Stimulated activated CD4-positive, alpha-beta T cell treated with anti-CD3 and anti-CD28 coated beads, Interleukin-1b, Interleukin-23, amount 100 ng/mL, for 24 hours (primary cell): Measurements from ENCODE around the gene DCTN4.
A peak's percentile ranks its signal among the peaks of the same experiment; 100 is the strongest.
"Not testable (repeated sequence)": the region's sequence is repeated elsewhere in the genome, so short reads cannot be mapped to it uniquely, and the experiment has no call there.

Experiments
- DNase-seq, 4 experiments: peaks; one replicate each; pipeline ENCODE4 v3.0.0-alpha.2; 2020; ENCODE audit warnings: low read depth in 4 of 4, low spot score in 1 of 4

The DCTN4 gene

GRCh38 chr5:150758531-150759333, at the start of gene DCTN4:
Gene DCTN4, minus strand, starts transcription at chr5:150759017. Its CDS starts 24 bp downstream, at chr5:150758993.
- DNase-seq = peak; percentile 83 to 91 (median 88)

- DNase-seq = no peak
These were observed 45.6 kb upstream of the DCTN4 start for GRCh38 chr5:150804388-150804787.

GRCh38 chr5:150801117-150801927, 42.5 kb upstream of the DCTN4 start:
- DNase-seq = no peak

DNA sequence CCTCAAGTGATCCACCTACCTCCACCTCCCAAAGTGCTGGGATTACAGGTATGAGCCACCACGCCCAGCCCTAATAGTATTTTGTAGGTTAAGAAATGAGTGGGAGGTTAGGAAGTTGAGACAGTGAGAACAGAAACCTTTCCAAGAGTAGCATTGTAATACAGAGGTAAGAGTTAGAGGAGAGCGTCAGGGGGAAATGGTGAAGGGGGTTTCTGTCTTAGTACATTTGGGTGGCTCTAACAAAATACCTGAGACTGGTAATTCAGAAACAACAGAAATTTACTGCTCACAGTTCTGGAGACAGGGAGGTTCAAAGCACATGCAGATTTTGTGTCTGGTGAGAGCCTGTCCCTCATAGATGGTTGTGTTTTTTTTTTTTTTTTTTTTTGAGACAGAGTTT, 38.6 kb upstream of the DCTN4 start:
- no peak for DNase-seq

GRCh38 chr5:150794927-150795326, 36.1 kb upstream of the DCTN4 start:
- no peak for DNase-seq

GRCh38 chr5:150793423-150793888, 34.6 kb upstream of the DCTN4 start:
- not testable (repeated sequence) for DNase-seq

DNA sequence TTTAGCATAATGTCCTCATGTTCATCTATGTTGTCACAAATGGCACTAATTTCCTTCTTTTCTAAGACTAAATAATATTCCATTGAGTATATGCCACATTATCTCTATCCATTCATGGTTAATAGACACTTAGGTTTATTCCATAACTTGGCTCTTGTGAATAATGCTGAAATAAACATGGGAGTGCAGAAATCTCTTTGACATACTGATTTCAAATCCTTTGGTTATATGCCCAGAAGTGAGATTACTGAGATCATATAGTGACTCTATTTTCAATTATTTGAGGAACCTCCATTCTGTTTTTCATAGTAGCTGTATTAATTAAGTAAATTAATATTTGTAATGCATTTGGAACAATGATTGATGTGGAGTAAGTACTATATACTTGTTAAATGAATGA, 32.7 kb upstream of the DCTN4 start:
- DNase-seq = no peak

DNA sequence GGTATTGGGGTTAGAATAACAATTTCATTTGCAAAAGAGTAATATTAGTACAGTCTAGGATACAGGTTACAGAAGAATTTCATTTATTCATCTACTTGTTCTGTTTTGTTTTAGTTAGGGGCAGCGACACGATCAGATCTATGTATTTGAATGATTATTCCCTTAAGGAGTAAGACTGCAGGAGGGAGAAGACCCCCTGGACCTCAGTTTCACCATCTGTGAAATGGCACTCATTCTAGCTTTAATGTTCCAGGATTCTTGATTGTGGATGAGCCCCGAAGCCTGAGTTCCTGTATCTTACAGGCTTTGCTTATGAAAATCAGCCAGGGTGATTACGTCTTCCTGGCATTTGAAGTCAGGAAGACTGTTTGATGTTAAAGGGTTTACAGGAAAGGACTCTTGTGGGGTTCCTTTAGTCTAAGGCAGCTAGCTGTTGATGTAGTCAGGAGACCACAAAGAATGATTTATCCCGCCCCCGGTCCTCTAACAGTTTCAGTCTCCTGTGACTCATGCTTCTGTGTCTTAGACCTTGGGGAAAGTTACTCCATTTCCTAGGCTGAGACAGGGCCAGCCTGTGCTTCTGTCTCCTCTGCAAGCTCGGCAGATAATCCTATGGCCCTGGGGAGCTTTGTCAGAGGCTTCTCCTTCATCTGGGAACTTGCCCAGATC, 31.3 kb upstream of the DCTN4 start:
- peak in 2 of 4 experiments; percentile 56 to 69 for DNase-seq

DNA sequence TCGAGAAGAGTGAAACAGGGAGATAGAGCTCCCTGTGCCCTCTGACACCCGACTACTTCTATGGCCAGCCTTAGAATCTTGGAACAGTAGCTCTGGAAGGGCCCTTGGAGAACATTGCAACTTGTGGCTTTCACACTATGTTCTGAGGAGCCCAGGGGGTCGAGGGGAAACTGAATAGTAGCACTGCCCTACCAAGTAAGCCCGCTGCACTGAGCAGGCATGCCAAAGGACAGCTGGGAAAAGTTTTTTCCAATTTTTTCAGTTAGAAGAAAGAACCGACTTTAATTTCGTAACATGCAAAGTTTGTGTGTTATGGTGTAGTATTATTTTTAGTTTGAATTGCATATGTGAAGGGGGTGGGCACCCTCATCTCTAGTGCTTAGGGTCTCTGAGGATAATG, 30.6 kb upstream of the DCTN4 start:
- DNase-seq = no peak

DNA sequence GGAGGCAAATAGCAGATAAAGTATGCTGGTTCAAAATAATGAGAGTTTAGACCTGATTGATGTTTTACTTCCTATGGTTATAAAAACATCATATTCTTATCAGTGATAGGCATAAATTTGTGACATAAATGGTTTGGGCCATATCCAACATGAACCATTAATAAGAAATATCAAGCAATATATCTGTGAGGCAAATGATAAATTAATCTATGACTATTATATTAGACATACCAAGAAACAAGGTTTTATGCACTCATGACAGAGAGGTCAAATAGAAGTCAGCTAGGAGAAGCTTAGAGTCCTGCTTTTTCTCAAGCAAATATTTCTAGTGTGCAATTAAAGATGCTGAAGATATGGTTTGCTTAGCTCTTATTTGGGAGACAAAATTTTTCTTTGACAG, 30.2 kb upstream of the DCTN4 start:
- DNase-seq = no peak

GRCh38 chr5:150787656-150788055, 28.8 kb upstream of the DCTN4 start:
- no peak for DNase-seq

- no peak for DNase-seq
These were observed 28.1 kb upstream of the DCTN4 start for GRCh38 chr5:150786876-150787275.

- no peak for DNase-seq
These were observed 27.1 kb upstream of the DCTN4 start for GRCh38 chr5:150785950-150786349.

GRCh38 chr5:150783422-150783928, 24.7 kb upstream of the DCTN4 start:
- peak in 2 of 4 experiments; percentile 42 to 53 for DNase-seq

- DNase-seq = no peak
These were observed 24.0 kb upstream of the DCTN4 start for GRCh38 chr5:150782850-150783249.

DNA sequence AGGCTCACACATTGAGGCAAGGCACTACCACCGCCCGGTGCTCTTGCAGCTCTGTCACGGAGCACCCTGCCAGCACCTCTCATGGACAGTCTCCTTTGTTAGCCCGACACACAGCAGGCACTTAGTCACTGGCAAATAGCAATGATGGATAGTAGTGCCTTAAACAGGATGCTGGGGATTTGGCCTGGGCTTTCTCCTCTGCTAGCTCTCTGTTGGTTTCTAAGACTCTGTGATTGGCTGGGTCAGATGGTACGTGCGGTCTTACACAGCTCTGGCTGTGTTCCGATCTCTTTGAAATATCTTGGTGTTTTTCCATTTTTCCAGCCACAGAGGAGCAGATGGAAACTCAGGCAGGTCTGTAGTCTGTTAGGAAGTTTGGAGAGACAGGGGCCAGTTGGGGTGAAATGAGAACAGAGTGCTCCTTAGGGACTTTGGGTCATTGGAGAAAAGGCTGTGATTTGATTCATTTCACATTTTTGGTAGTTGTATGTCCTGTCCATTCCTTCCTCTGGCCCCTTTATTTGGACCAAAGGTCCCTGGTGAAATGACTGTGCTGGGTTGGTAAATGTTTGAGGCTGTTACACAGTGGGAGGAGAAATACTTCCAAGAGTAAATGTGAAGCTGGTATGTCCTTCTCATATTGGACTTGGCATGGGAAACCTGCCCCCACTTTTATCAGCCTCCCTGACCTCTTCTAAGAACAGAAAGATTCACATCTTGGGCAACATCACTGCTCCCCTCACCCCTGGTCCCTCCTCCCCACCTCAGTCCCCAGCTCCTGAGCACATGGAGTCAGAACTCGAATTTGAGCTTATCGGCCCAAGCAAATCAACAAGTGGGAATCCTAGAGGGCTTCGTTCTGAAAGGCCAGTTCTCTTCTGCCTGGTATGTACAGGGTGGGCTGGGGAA, 23.1 kb upstream of the DCTN4 start:
- DNase-seq = no peak

DNA sequence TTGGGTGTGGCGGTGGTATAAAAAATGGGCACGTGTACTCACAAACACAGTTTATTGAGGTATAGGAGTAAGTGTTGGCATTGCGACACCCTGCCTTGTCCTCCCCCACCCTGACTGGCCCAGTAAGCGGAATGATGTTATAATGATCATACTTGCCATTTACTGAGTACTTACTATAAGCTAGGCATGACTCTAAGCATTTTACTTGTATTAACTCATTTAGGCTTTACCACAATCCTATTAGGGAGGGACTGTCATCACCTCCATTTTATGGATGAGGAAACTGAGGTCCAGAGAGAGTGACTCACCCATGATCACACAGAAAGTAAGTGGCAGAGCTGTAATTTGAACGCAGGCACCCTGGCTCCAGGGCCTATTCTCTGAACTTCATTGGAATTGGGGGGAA, 22.0 kb upstream of the DCTN4 start:
- DNase-seq = no peak

DNA sequence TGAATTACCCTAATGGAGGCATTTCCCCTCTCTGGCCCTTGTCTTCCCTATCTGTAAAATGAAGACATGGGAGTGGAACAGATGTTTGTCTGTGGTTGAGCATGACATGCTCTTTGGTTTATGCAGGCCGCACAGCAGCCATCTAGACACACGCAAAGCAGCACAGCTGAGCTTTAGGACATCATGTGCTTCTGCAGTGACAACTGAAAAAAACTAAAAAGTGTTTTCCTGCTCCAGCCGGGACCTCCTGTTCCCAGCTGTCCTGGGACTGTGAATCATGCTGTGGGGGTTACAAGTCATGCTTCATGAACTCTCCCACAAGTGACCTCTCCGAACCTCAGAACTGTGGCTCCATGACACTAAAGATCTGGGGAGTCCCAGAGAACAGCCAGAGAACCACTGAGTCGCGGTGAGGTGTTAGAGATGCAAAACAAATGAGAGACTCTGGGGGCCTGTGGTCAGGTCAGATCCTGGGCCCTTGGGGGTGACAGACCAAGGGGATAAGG, 21.4 kb upstream of the DCTN4 start:
- no peak for DNase-seq

- DNase-seq = no peak
These were observed 20.8 kb upstream of the DCTN4 start for GRCh38 chr5:150779397-150780186.
